ENCODE results near the gene ATG2A.

ATG2A gene

GRCh38 chr11:64896448-64897022 is 20.5 kb downstream of the ATG2A start:
- no peak for TF ChIP-seq TAF1 (IDR thresholded peaks at IDR 0.05; ENCODE audit: low read depth, low read length)
- TF ChIP-seq POU2F2 (IDR thresholded peaks at IDR 0.05; ENCODE audit: low read depth, low read length), result no peak
- no peak for TF ChIP-seq POLR2AphosphoS5 (IDR thresholded peaks at IDR 0.05; ENCODE audit: low read depth, low read length)
- no peak for TF ChIP-seq POLR2A (IDR thresholded peaks at IDR 0.05; ENCODE audit: low read depth, low read length)
- no peak for TF ChIP-seq SPI1 (IDR thresholded peaks at IDR 0.05; ENCODE audit: low read depth, low read length)
- TF ChIP-seq PAX5 (IDR thresholded peaks at IDR 0.05; ENCODE audit: insufficient read depth, low read length, severe bottlenecking), result no peak
- DNase-seq (ENCODE audit: insufficient read length, low spot score) (no peak), FAIRE-seq (no peak)

GRCh38 chr11:64894812-64895452 is 22.1 kb downstream of the ATG2A start:
- TF ChIP-seq TAF1 (IDR thresholded peaks at IDR 0.05; ENCODE audit: low read depth, low read length) (no peak), SPI1 (IDR thresholded peaks at IDR 0.05; ENCODE audit: low read depth, low read length) (no peak), PAX5 (IDR thresholded peaks at IDR 0.05; ENCODE audit: insufficient read depth, low read length, severe bottlenecking) (no peak), POLR2A (IDR thresholded peaks at IDR 0.05; ENCODE audit: low read depth, low read length) (no peak), POU2F2 (IDR thresholded peaks at IDR 0.05; ENCODE audit: low read depth, low read length) (no peak), POLR2AphosphoS5 (IDR thresholded peaks at IDR 0.05; ENCODE audit: low read depth, low read length) (no peak)
- FAIRE-seq (no peak), DNase-seq (ENCODE audit: insufficient read length, low spot score) (no peak)

GRCh38 chr11:64894070-64894811 is 22.8 kb downstream of the ATG2A start:
- peak; percentile 98 for DNase-seq (ENCODE audit: insufficient read length, low spot score)
- TF ChIP-seq POLR2A (IDR thresholded peaks at IDR 0.05; ENCODE audit: low read depth, low read length), result no peak
- TF ChIP-seq POU2F2 (IDR thresholded peaks at IDR 0.05; ENCODE audit: low read depth, low read length), result 0 out of 2 replicates have a peak, but pooled peaks have one; percentile 21
- peak; percentile 94 for FAIRE-seq

GRCh38 chr11:64893194-64894069 is 23.6 kb downstream of the ATG2A start:
- DNase-seq (ENCODE audit: insufficient read length, low spot score) (no peak), FAIRE-seq (no peak)
- TF ChIP-seq POU2F2 (IDR thresholded peaks at IDR 0.05; ENCODE audit: low read depth, low read length) (no peak), POLR2AphosphoS5 (IDR thresholded peaks at IDR 0.05; ENCODE audit: low read depth, low read length) (no peak), TAF1 (IDR thresholded peaks at IDR 0.05; ENCODE audit: low read depth, low read length) (no peak), SPI1 (IDR thresholded peaks at IDR 0.05; ENCODE audit: low read depth, low read length) (no peak), PAX5 (IDR thresholded peaks at IDR 0.05; ENCODE audit: insufficient read depth, low read length, severe bottlenecking) (no peak), POLR2A (IDR thresholded peaks at IDR 0.05; ENCODE audit: low read depth, low read length) (no peak)

GRCh38 chr11:64892838-64893193 is 24.2 kb downstream of the ATG2A start:
- DNase-seq (ENCODE audit: insufficient read length, low spot score) (no peak), FAIRE-seq (no peak)
- TF ChIP-seq POU2F2 (IDR thresholded peaks at IDR 0.05; ENCODE audit: low read depth, low read length) (no peak), POLR2A (IDR thresholded peaks at IDR 0.05; ENCODE audit: low read depth, low read length) (no peak), PAX5 (IDR thresholded peaks at IDR 0.05; ENCODE audit: insufficient read depth, low read length, severe bottlenecking) (no peak), TAF1 (IDR thresholded peaks at IDR 0.05; ENCODE audit: low read depth, low read length) (no peak), SPI1 (IDR thresholded peaks at IDR 0.05; ENCODE audit: low read depth, low read length) (no peak), POLR2AphosphoS5 (IDR thresholded peaks at IDR 0.05; ENCODE audit: low read depth, low read length) (no peak)

- no peak for DNase-seq (ENCODE audit: insufficient read length, low spot score)
- FAIRE-seq, result no peak
- TF ChIP-seq TAF1 (IDR thresholded peaks at IDR 0.05; ENCODE audit: low read depth, low read length) (no peak), POLR2A (IDR thresholded peaks at IDR 0.05; ENCODE audit: low read depth, low read length) (no peak), POU2F2 (IDR thresholded peaks at IDR 0.05; ENCODE audit: low read depth, low read length) (no peak), SPI1 (IDR thresholded peaks at IDR 0.05; ENCODE audit: low read depth, low read length) (no peak), PAX5 (IDR thresholded peaks at IDR 0.05; ENCODE audit: insufficient read depth, low read length, severe bottlenecking) (no peak), POLR2AphosphoS5 (IDR thresholded peaks at IDR 0.05; ENCODE audit: low read depth, low read length) (no peak)
Measured at GRCh38 chr11:64892411-64892831, 24.6 kb downstream of the ATG2A start.

GRCh38 chr11:64891880-64892279 is 25.1 kb downstream of the ATG2A start:
- FAIRE-seq, result no peak
- TF ChIP-seq POLR2AphosphoS5 (IDR thresholded peaks at IDR 0.05; ENCODE audit: low read depth, low read length) (no peak), POU2F2 (IDR thresholded peaks at IDR 0.05; ENCODE audit: low read depth, low read length) (no peak), POLR2A (IDR thresholded peaks at IDR 0.05; ENCODE audit: low read depth, low read length) (no peak), TAF1 (IDR thresholded peaks at IDR 0.05; ENCODE audit: low read depth, low read length) (no peak), PAX5 (IDR thresholded peaks at IDR 0.05; ENCODE audit: insufficient read depth, low read length, severe bottlenecking) (no peak), SPI1 (IDR thresholded peaks at IDR 0.05; ENCODE audit: low read depth, low read length) (no peak)

GRCh38 chr11:64891215-64891848 is 25.7 kb downstream of the ATG2A start:
- TF ChIP-seq POLR2A (IDR thresholded peaks at IDR 0.05; ENCODE audit: low read depth, low read length) (no peak), SPI1 (IDR thresholded peaks at IDR 0.05; ENCODE audit: low read depth, low read length) (no peak), POU2F2 (IDR thresholded peaks at IDR 0.05; ENCODE audit: low read depth, low read length) (no peak), TAF1 (IDR thresholded peaks at IDR 0.05; ENCODE audit: low read depth, low read length) (no peak), POLR2AphosphoS5 (IDR thresholded peaks at IDR 0.05; ENCODE audit: low read depth, low read length) (no peak), PAX5 (IDR thresholded peaks at IDR 0.05; ENCODE audit: insufficient read depth, low read length, severe bottlenecking) (no peak)
- no peak for DNase-seq (ENCODE audit: insufficient read length, low spot score)
- FAIRE-seq, result no peak

More at GRCh38 chr11:64891880-64892279, 25.1 kb downstream of the ATG2A start:
- DNase-seq (ENCODE audit: insufficient read length, low spot score), result no peak

All from GM12891 (cell line).